Measurements from ENCODE around the gene MRM2.

MRM2 gene

GRCh38 chr7:2257046-2257551 lies 15.1 kb upstream of the MRM2 start:
- no peak for DNase-seq
- Mint-ChIP-seq H3K4me3 (no peak overlapping the region), H3K27me3 (ENCODE audit: low read depth, poor library complexity) (no peaks in the 10 kb centered on the region), H3K9me3 (no peaks in the 10 kb centered on the region), H3K36me3 (ENCODE audit: low read depth) (peaks cover 10% of the 10 kb centered on the region), H3K4me1 (peaks cover 8% of the 10 kb centered on the region), H3K27ac (no peak overlapping the region)
- TF ChIP-seq, protein P1, sequence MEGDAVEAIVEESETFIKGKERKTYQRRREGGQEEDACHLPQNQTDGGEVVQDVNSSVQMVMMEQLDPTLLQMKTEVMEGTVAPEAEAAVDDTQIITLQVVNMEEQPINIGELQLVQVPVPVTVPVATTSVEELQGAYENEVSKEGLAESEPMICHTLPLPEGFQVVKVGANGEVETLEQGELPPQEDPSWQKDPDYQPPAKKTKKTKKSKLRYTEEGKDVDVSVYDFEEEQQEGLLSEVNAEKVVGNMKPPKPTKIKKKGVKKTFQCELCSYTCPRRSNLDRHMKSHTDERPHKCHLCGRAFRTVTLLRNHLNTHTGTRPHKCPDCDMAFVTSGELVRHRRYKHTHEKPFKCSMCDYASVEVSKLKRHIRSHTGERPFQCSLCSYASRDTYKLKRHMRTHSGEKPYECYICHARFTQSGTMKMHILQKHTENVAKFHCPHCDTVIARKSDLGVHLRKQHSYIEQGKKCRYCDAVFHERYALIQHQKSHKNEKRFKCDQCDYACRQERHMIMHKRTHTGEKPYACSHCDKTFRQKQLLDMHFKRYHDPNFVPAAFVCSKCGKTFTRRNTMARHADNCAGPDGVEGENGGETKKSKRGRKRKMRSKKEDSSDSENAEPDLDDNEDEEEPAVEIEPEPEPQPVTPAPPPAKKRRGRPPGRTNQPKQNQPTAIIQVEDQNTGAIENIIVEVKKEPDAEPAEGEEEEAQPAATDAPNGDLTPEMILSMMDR (IDR thresholded peaks at IDR 0.05) = no peak

- Mint-ChIP-seq H3K27me3 (ENCODE audit: low read depth, poor library complexity) (no peaks in the 10 kb centered on the region), H3K36me3 (ENCODE audit: low read depth) (peaks cover 5% of the 10 kb centered on the region), H3K4me1 (peaks cover 2% of the 10 kb centered on the region), H3K27ac (peak overlapping the region; percentile 85), H3K4me3 (no peak overlapping the region), H3K9me3 (no peaks in the 10 kb centered on the region)
- TF ChIP-seq, protein P1 (IDR thresholded peaks at IDR 0.05) = no peak
- no peak for DNase-seq
These were observed 14.5 kb upstream of the MRM2 start for GRCh38 chr7:2256306-2257045.

DNA sequence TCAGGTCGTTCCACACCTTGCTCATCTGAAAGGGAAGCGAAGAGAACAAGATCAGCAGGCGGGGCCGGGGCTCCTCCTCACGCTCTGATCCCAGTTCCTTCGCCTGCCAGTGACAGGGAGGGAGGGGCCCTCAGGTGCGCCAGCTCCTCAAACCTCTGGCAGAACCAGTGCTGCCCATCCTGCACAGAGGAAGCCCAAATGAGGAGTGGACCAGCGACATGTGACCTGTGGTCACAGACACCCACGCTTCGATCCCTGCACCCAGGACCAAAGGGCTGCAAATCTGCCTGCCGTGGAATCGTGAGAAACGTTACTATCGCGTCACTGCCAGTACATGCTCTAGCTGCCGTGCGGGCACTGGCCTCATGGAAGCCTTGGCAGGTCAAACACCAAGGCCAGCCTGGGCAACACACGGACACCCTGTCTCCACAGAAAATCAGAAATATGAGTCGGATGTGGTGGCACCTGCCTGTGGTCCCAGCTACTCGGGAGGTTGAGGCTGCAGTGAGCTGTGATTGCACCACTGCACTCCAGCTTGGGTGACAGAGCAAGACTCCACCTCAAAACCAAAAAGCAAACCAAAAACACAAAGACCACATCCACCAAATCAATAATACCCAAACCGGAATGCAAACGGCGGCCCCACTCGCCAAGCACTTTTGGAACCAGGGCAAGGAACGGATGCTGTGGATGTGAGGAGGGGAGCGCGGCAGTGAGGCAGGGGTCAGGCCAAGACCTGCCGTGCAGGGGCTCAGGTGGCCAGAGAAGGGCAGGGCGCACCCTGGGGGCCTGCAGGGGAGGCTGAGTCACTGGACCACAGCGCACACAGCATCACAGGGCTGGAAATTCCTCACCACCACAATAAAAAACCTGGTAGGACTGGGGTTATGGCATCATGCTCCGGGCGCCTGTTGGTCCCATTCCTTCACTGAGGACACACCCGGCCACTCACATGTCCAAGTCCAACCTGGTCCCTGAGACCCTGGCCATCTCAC lies 13.4 kb upstream of the MRM2 start:
- no peaks in the 10 kb centered on the region for H3K9me3 Mint-ChIP-seq
- H3K27ac Mint-ChIP-seq = no peak overlapping the region
- H3K36me3 Mint-ChIP-seq (ENCODE audit: low read depth) = peaks cover 10% of the 10 kb centered on the region
- TF ChIP-seq, protein P1 (IDR thresholded peaks at IDR 0.05) = no peak
- H3K4me3 Mint-ChIP-seq = no peak overlapping the region
- H3K4me1 Mint-ChIP-seq = no peaks in the 10 kb centered on the region
- no peaks in the 10 kb centered on the region for H3K27me3 Mint-ChIP-seq (ENCODE audit: low read depth, poor library complexity)
- DNase-seq = no peak

GRCh38 chr7:2254429-2255144 lies 12.6 kb upstream of the MRM2 start:
- no peaks in the 10 kb centered on the region for H3K4me1 Mint-ChIP-seq
- H3K4me3 Mint-ChIP-seq = no peak overlapping the region
- DNase-seq = no peak
- no peaks in the 10 kb centered on the region for H3K9me3 Mint-ChIP-seq
- H3K36me3 Mint-ChIP-seq (ENCODE audit: low read depth) = peaks cover 5% of the 10 kb centered on the region
- H3K27ac Mint-ChIP-seq = peak overlapping the region; percentile 68
- H3K27me3 Mint-ChIP-seq (ENCODE audit: low read depth, poor library complexity) = no peaks in the 10 kb centered on the region
- TF ChIP-seq, protein P1 (IDR thresholded peaks at IDR 0.05) = no peak

DNA sequence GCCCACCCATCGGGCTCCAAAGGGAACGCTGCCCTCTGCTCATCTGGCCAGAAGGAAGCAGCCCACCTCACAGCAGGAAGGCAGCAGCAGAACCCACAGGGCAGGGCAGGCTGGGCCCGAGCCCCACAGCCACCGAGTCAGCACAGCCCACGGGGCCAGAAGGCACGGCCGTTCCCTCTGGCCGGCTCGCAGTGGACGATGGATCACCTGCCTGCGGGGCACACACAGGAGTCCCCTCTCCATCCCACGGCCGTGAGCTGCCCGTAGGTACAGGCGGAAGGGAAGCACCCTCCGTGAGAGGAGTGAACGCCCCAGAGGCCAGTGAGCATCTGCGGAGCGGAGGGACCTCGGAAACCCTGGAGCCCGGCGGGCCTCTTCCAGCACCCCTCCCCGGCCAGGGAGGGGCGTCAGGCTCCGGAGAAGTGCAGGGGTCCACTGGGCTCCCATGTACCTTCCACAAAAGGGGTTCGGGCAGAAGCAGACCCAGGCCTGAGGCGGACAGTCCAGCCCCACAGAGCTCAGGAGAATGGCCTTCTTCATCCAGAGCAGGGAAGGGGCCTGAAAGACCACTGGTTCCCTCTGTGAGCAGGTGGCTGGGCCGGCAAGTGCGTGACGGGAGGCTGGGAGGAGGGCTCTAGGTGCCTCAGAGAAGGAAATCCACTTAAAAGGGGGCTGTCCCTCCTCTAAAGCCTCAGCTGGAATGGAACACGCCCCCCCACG lies 11.7 kb upstream of the MRM2 start:
- Mint-ChIP-seq H3K9me3 (no peaks in the 10 kb centered on the region), H3K4me3 (no peak overlapping the region), H3K27me3 (ENCODE audit: low read depth, poor library complexity) (no peaks in the 10 kb centered on the region), H3K4me1 (peaks cover 5% of the 10 kb centered on the region), H3K36me3 (ENCODE audit: low read depth) (peaks cover 4% of the 10 kb centered on the region), H3K27ac (no peak overlapping the region)
- TF ChIP-seq, protein P1 (IDR thresholded peaks at IDR 0.05) = no peak
- no peak for DNase-seq
